ENCODE measurements around the gene RWDD4.
"Not testable (repeated sequence)": the region's sequence is repeated elsewhere in the genome, so short reads cannot be mapped to it uniquely, and the experiment has no call there.

The RWDD4 gene

GRCh38 chr4:183627979-183628588 lies 30.9 kb downstream of the RWDD4 start:
- H3K27ac ChIP-seq: no peak overlapping the region
- TF ChIP-seq CTCF (IDR thresholded peaks at IDR 0.05): no peak
- no peak for TF ChIP-seq ZFX (IDR thresholded peaks at IDR 0.05; ENCODE audit: borderline replicate concordance)

GRCh38 chr4:183627286-183627685 lies 31.7 kb downstream of the RWDD4 start:
- not testable (repeated sequence) for H3K27ac ChIP-seq

- H3K27ac ChIP-seq: no peak overlapping the region
- TF ChIP-seq ZFX (IDR thresholded peaks at IDR 0.05; ENCODE audit: borderline replicate concordance): no peak
- no peak for TF ChIP-seq CTCF (IDR thresholded peaks at IDR 0.05)
Observed at GRCh38 chr4:183626168-183626567, 32.8 kb downstream of the RWDD4 start.

GRCh38 chr4:183624548-183624947 lies 34.4 kb downstream of the RWDD4 start:
- no peak for TF ChIP-seq ZFX (IDR thresholded peaks at IDR 0.05; ENCODE audit: borderline replicate concordance)
- TF ChIP-seq CTCF (IDR thresholded peaks at IDR 0.05): no peak
- no peak overlapping the region for H3K27ac ChIP-seq

- TF ChIP-seq CTCF (IDR thresholded peaks at IDR 0.05): no peak
- no peak for TF ChIP-seq ZFX (IDR thresholded peaks at IDR 0.05; ENCODE audit: borderline replicate concordance)
- H3K27ac ChIP-seq: no peak overlapping the region
Observed at GRCh38 chr4:183621875-183622274, 37.1 kb downstream of the RWDD4 start.

GRCh38 chr4:183620421-183620820 lies 38.6 kb downstream of the RWDD4 start:
- H3K27ac ChIP-seq: no peak overlapping the region
- TF ChIP-seq ZFX (IDR thresholded peaks at IDR 0.05; ENCODE audit: borderline replicate concordance): no peak
- no peak for TF ChIP-seq CTCF (IDR thresholded peaks at IDR 0.05)

GRCh38 chr4:183618681-183619080 lies 40.3 kb downstream of the RWDD4 start:
- H3K27ac ChIP-seq: no peak overlapping the region

More at GRCh38 chr4:183618681-183619080, 40.3 kb downstream of the RWDD4 start:
- TF ChIP-seq ZFX (IDR thresholded peaks at IDR 0.05; ENCODE audit: borderline replicate concordance) (no peak), CTCF (IDR thresholded peaks at IDR 0.05) (no peak)

All from 22Rv1 (cell line).